Spinal cord (tissue), 10 donors: ENCODE results near the gene SOD2. TPM values are rescaled to one million over a fixed set of nuclear protein-coding genes. Genes with fewer than 3 reads are reported as not detected.

Source experiments
- DNase-seq, 6 donors: peaks; one replicate each; pipeline versions ENCODE4 v3.0.0 to v3.0.0-alpha.2; 2013 to 2015; ENCODE audit warnings: low spot score in 6 of 6, low read depth in 4 of 6
- H3K27ac ChIP-seq: one replicate; pipeline ENCODE4 v1.5.1; 2013; ENCODE audit warnings: low read depth, low read length, control low read depth
- H3K27me3 ChIP-seq: one replicate; pipeline ENCODE4 v1.6.1; 2013; ENCODE audit warnings: low read length; ENCODE audit not compliant: control insufficient read depth, insufficient read depth
- H3K36me3 ChIP-seq: one replicate; pipeline ENCODE4 v1.6.1; 2013; ENCODE audit warnings: low read length; ENCODE audit not compliant: control insufficient read depth, insufficient read depth
- H3K4me1 ChIP-seq: one replicate; pipeline ENCODE4 v1.6.1; 2013; ENCODE audit warnings: low read length; ENCODE audit not compliant: control insufficient read depth, insufficient read depth
- H3K4me3 ChIP-seq: one replicate; pipeline ENCODE4 v1.5.1; 2013; ENCODE audit warnings: low read depth, low read length, control low read depth
- H3K9me3 ChIP-seq: one replicate; pipeline ENCODE4 v1.6.1; 2013; ENCODE audit warnings: low read length; ENCODE audit not compliant: control insufficient read depth, insufficient read depth
- whole genome bisulfite sequencing: methylation state at CpG from one replicate; pipeline ENCODE4 v1.1.5; 2013; ENCODE audit warnings: missing lambda C conversion rate; ENCODE audit not compliant: insufficient coverage; 5-methylcytosine and 5-hydroxymethylcytosine counted together
- polyA plus RNA-seq, 2 donors: library from polyadenylated mRNA; unstranded; fragments of 120-200 nt; gene quantifications; one replicate each; pipeline ENCODE4 v1.2.1, GENCODE V29; 2013; ENCODE audit not compliant: insufficient read length in 2 of 2
- small RNA-seq: library from RNA; depleted of rRNA; stranded (forward); fragments of <200 nt; gene quantifications from one replicate; pipeline ENCODE3, GENCODE V24; 2014; ENCODE audit warnings: low replicate concordance
- total RNA-seq, 2 donors: library from RNA; depleted of rRNA in 1 of 2; stranded (reverse); fragments of 120-200 nt in 1 of 2; fragments of >200 nt in 1 of 2; gene quantifications; one replicate each; pipeline versions ENCODE4 v1.2.3 to v1.2.4, GENCODE V29; 2013 to 2014
- donor health status: healthy.

Gene SOD2
- total and polyA plus RNA-seq, 4 donors: 95.2 to 142 (median 111) TPM

GRCh38 chr6:159649441-159649840 lies 43.6 kb downstream of the SOD2 start:
- WGBS: 96% methylated on average over 4 of the region's 7 CpGs
- H3K4me3 ChIP-seq: no peak overlapping the region
- no peaks in the 10 kb centered on the region for H3K9me3 ChIP-seq
- no peak overlapping the region for H3K27ac ChIP-seq
- H3K27me3 ChIP-seq: no peaks in the 10 kb centered on the region
- H3K4me1 ChIP-seq: no peaks in the 10 kb centered on the region
- H3K36me3 ChIP-seq: no peaks in the 10 kb centered on the region
- peak in 1 of 6 donors; percentile 58 for DNase-seq

GRCh38 chr6:159646733-159647132 lies 46.3 kb downstream of the SOD2 start:
- no peaks in the 10 kb centered on the region for H3K9me3 ChIP-seq
- no peaks in the 10 kb centered on the region for H3K36me3 ChIP-seq
- H3K4me1 ChIP-seq: no peaks in the 10 kb centered on the region
- H3K27me3 ChIP-seq: no peaks in the 10 kb centered on the region
- DNase-seq: no peak
- WGBS: 100% methylated on average over 1 of the region's 2 CpGs
- H3K27ac ChIP-seq: no peak overlapping the region
- no peak overlapping the region for H3K4me3 ChIP-seq

- Histone ChIP-seq H3K36me3 (no peaks in the 10 kb centered on the region), H3K27me3 (no peaks in the 10 kb centered on the region), H3K9me3 (no peaks in the 10 kb centered on the region), H3K27ac (no peak overlapping the region), H3K4me3 (no peak overlapping the region), H3K4me1 (no peaks in the 10 kb centered on the region)
- WGBS: no CpG with 5 or more reads among the region's 1 CpG
- DNase-seq: no peak
These were observed 46.9 kb downstream of the SOD2 start for GRCh38 chr6:159646116-159646515.

DNA sequence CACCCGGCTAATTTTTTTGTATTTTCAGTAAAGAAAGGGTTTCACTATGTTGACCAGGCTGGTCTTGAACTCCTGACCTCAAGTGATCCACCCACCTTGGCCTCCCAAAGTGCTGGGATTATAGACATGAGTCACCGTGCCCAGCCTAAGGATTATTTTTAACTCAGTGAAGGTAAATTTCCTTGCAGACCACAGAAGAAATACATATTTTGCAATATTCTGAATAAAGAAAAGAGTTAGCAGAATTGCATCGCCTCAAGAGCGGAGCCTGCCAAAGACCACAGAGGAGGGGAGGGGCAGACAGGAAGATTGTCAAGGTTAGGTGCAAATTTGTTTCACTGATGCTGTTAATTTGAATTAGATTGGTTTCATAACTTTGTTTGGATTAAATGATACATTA lies 47.4 kb downstream of the SOD2 start:
- Histone ChIP-seq H3K9me3 (no peaks in the 10 kb centered on the region), H3K27me3 (no peaks in the 10 kb centered on the region), H3K4me3 (no peak overlapping the region), H3K36me3 (no peaks in the 10 kb centered on the region), H3K27ac (no peak overlapping the region), H3K4me1 (no peaks in the 10 kb centered on the region)
- no peak for DNase-seq
- whole genome bisulfite sequencing: 92% methylated on average over 2 of the region's 4 CpGs

Small RNA genes lying within 50 kb of the gene (small RNA-seq; reads per million reads assigned to genes)
- gene RNU4ATAC18P: 0.06 reads per million

Other genes with a start within 250 kb of the SOD2 start
- gene WTAP, start 34.3 kb upstream of the SOD2 start, total RNA-seq: 10 to 100 TPM; 96.0 to 98.1 TPM
- gene WTAP, start 34.3 kb upstream of the SOD2 start, polyA plus RNA-seq: 10 to 100 TPM; 81.9 to 88.6 TPM
- gene ACAT2, start 68.8 kb upstream of the SOD2 start, total RNA-seq: 10 to 100 TPM; 69.6 to 71.4 TPM
- gene ACAT2, start 68.8 kb upstream of the SOD2 start, polyA plus RNA-seq: 100 to 1,000 TPM; 125 to 136 TPM
- gene TCP1, start 96.4 kb upstream of the SOD2 start, total RNA-seq: 100 to 1,000 TPM; 184 TPM
- gene TCP1, start 96.4 kb upstream of the SOD2 start, polyA plus RNA-seq: 100 to 1,000 TPM; 225 to 239 TPM
- 10 to 100 TPM; 42.1 to 58.9 TPM for gene MRPL18, start 97.2 kb upstream of the SOD2 start, total RNA-seq
- gene MRPL18, start 97.2 kb upstream of the SOD2 start, polyA plus RNA-seq: 10 to 100 TPM; 73.5 to 79.2 TPM
- under 1 TPM; 0.10 to 0.22 TPM for gene PNLDC1, start 107.0 kb upstream of the SOD2 start, total RNA-seq
- under 1 TPM; 0.63 to 0.78 TPM for gene PNLDC1, start 107.0 kb upstream of the SOD2 start, polyA plus RNA-seq
- under 1 TPM; 0.06 to 0.10 TPM for gene MAS1, start 197.7 kb upstream of the SOD2 start, total RNA-seq
- gene MAS1, start 197.7 kb upstream of the SOD2 start, polyA plus RNA-seq: under 1 TPM; 0.03 to 0.05 TPM